ENCODE measurements around the gene VPS4A. TPM values are rescaled to one million over a fixed set of nuclear protein-coding genes. Genes with fewer than 3 reads are reported as not detected.

The VPS4A gene
- total and polyA plus RNA-seq, 5 experiments from 2014 or later: 28.4 to 52.2 (median 36.1) TPM

Other genes starting within 250 kb of the VPS4A start
- gene HAS3, start 205.7 kb upstream of the VPS4A start, total RNA-seq: 1 to 10 TPM; 3.4 to 4.0 TPM
- under 1 TPM; 0.07 to 0.55 (median 0.11) TPM for gene HAS3, start 205.7 kb upstream of the VPS4A start, polyA plus RNA-seq
- 100 to 1,000 TPM; 126 to 137 TPM for gene CHTF8, start 178.8 kb upstream of the VPS4A start, total RNA-seq
- 100 to 1,000 TPM; 165 to 192 (median 184) TPM for gene CHTF8, start 178.8 kb upstream of the VPS4A start, polyA plus RNA-seq
- 10 to 100 TPM; 41.8 to 44.5 TPM for gene UTP4, start 178.7 kb upstream of the VPS4A start, total RNA-seq
- gene UTP4, start 178.7 kb upstream of the VPS4A start, polyA plus RNA-seq: 10 to 100 TPM; 72.4 to 77.6 (median 72.8) TPM
- gene SNTB2, start 124.2 kb upstream of the VPS4A start, total RNA-seq: 10 to 100 TPM; 11.0 to 12.9 TPM
- 10 to 100 TPM in 1 of 3 donors, 1 to 10 TPM in 2; 3.7 to 15.0 (median 7.6) TPM for gene SNTB2, start 124.2 kb upstream of the VPS4A start, polyA plus RNA-seq
- gene PDF, start 19.2 kb downstream of the VPS4A start, total RNA-seq: 10 to 100 TPM; 15.1 to 16.8 TPM
- gene PDF, start 19.2 kb downstream of the VPS4A start, polyA plus RNA-seq: 10 to 100 TPM; 12.3 to 17.2 (median 13.8) TPM
- gene COG8, start 28.2 kb downstream of the VPS4A start, total RNA-seq: 10 to 100 TPM; 62.0 to 65.5 TPM
- 10 to 100 TPM; 33.6 to 42.0 (median 39.6) TPM for gene COG8, start 28.2 kb downstream of the VPS4A start, polyA plus RNA-seq
- 10 to 100 TPM; 33.0 to 34.4 TPM for gene NIP7, start 28.4 kb downstream of the VPS4A start, total RNA-seq
- gene NIP7, start 28.4 kb downstream of the VPS4A start, polyA plus RNA-seq: 10 to 100 TPM; 17.6 to 24.8 (median 18.5) TPM
- gene TMED6, start 40.4 kb downstream of the VPS4A start, total RNA-seq: 1 to 10 TPM; 4.5 to 5.2 TPM
- under 1 TPM in 1 of 3 donors, not detected in 2; 0.43 TPM for gene TMED6, start 40.4 kb downstream of the VPS4A start, polyA plus RNA-seq
- 10 to 100 TPM; 51.1 to 59.8 TPM for gene TERF2, start 74.7 kb downstream of the VPS4A start, total RNA-seq
- gene TERF2, start 74.7 kb downstream of the VPS4A start, polyA plus RNA-seq: 10 to 100 TPM; 22.0 to 30.9 (median 29.7) TPM
- gene CYB5B, start 113.3 kb downstream of the VPS4A start, total RNA-seq: 10 to 100 TPM; 45.6 to 47.3 TPM
- 10 to 100 TPM; 83.3 to 96.4 (median 90.4) TPM for gene CYB5B, start 113.3 kb downstream of the VPS4A start, polyA plus RNA-seq

All from naive thymus-derived CD8-positive, alpha-beta T cell (primary cell).